A549 (cell line): ENCODE measurements around the gene ANO7.

Source experiments
- BHLHE40 ChIP-seq: IDR thresholded peaks from 2 replicates; pipeline ENCODE4 v1.6.1; 2012; ENCODE audit warnings: low read depth, low read length, inconsistent platforms
- CHD4 ChIP-seq: fragments of 200-600 bp; sonication (generic); IDR thresholded peaks from 2 replicates; pipeline ENCODE4 v1.6.1; 2016; ENCODE audit warnings: antibody characterized with exemption, mild to moderate bottlenecking, borderline replicate concordance
- CTCF ChIP-seq: fragments of >200 bp; sonication (Bioruptor Twin); formaldehyde crosslinking; IDR thresholded peaks from 3 replicates; pipeline ENCODE4 v1.5.1; 2016
- EHMT2 ChIP-seq: fragments of 200-600 bp; sonication (generic); IDR thresholded peaks from 2 replicates; pipeline ENCODE4 v1.6.1; 2016; ENCODE audit warnings: antibody characterized with exemption, low read depth, mild to moderate bottlenecking, moderate library complexity
- HMGXB4 ChIP-seq: fragments of 250-450 bp; sonication (Bioruptor Pico); IDR thresholded peaks from 2 replicates; pipeline ENCODE4 v1.5.0; 2021; ENCODE audit warnings: mild to moderate bottlenecking, moderate library complexity, borderline replicate concordance
- HOXA7 ChIP-seq: fragments of 250-450 bp; sonication (Bioruptor Pico); IDR thresholded peaks from 2 replicates; pipeline ENCODE4 v1.5.0; 2020; ENCODE audit warnings: mild to moderate bottlenecking, moderate library complexity
- KDM1A ChIP-seq: fragments of 200-600 bp; sonication (generic); IDR thresholded peaks from 2 replicates; pipeline ENCODE4 v1.6.1; 2016; ENCODE audit warnings: low read depth, mild to moderate bottlenecking
- POLR2A ChIP-seq: IDR thresholded peaks from 2 replicates; pipeline ENCODE4 v1.6.1; 2012; ENCODE audit warnings: mild to moderate bottlenecking, low read length
- REST ChIP-seq: fragments of 200-600 bp; sonication (generic); IDR thresholded peaks from 2 replicates; pipeline ENCODE4 v1.6.1; 2016; ENCODE audit warnings: antibody characterized with exemption, mild to moderate bottlenecking, moderate library complexity

GRCh38 chr2:241157841-241158545 lies 30.5 kb upstream of the ANO7 start:
- no peak for TF ChIP-seq REST
- TF ChIP-seq CTCF: no peak
- TF ChIP-seq KDM1A: no peak
- TF ChIP-seq CHD4: no peak
- no peak for TF ChIP-seq HMGXB4 (CRISPR knock-in tag)
- TF ChIP-seq POLR2A: no peak
- TF ChIP-seq BHLHE40: no peak
- no peak for TF ChIP-seq EHMT2
- no peak for TF ChIP-seq HOXA7 (CRISPR knock-in tag)
